Measurements from ENCODE around the gene TBC1D2.

TBC1D2 gene

DNA sequence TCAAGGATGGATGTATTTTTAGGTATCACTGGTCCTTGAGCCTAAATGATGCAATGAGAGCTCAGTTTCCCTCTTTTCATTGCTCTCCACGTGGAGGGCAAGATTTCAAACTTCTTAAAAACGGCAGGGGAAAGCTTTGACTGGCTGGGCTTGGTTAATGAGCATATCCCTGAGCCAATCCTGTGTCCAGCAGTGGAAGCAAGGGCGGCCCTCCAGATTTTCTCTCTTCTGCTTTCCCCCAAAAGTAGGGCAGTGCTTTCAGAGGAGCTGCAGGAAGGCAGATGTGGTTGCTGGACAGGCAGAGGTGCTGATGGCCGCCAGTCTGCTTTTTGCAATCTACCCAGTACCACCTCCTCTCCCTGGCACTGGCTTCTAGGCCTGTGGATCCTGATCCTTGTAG, 30.0 kb upstream of the TBC1D2 start:
- TF ChIP-seq GATA3 (IDR thresholded peaks at IDR 0.05; ENCODE audit: low read depth, low read length) = no peak
- TF ChIP-seq GATA2 (IDR thresholded peaks at IDR 0.05; ENCODE audit: low read depth, low read length) = no peak

DNA sequence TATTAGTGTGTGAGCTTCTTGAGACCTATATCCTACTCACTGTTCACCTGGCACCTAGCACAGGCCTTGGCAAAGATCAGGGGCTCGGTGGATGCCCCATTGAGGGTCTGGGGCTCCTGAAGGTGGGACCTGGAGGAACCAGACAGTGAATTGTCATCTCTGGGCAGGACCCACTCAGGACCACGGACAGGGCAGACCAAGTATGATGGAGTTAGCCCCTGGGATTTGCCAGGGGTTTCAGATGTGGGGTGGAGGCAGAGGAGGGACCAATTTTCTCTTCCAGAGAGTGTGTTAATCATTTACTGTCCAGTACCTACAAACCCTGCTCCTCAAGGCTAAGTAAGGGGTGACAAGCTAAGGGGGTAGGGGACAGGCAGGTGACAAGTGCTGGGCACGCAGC, 29.3 kb upstream of the TBC1D2 start:
- TF ChIP-seq GATA2 (IDR thresholded peaks at IDR 0.05; ENCODE audit: low read depth, low read length) (no peak), GATA3 (IDR thresholded peaks at IDR 0.05; ENCODE audit: low read depth, low read length) (no peak)

DNA sequence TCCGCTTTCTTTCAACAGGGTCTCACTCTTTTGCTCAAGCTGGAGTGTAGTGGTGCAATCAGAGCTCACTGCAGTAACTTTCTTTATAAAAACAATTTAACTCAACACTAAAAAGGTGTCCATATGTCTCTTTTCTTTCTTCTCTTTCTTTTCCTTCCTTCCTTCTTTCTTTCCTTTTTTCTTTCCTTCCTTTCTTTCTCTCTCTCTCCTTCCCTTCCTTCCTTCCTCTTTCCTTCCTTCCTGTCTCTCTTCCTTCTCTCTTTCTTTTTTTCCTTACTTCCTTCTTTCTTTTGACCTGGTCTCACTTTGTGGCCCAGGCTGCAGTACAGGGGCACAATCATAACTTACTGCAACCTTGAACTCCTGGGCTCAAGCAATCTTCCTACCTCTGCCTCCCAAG, 25.8 kb upstream of the TBC1D2 start:
- no peak for TF ChIP-seq GATA3 (IDR thresholded peaks at IDR 0.05; ENCODE audit: low read depth, low read length)
- no peak for TF ChIP-seq GATA2 (IDR thresholded peaks at IDR 0.05; ENCODE audit: low read depth, low read length)

DNA sequence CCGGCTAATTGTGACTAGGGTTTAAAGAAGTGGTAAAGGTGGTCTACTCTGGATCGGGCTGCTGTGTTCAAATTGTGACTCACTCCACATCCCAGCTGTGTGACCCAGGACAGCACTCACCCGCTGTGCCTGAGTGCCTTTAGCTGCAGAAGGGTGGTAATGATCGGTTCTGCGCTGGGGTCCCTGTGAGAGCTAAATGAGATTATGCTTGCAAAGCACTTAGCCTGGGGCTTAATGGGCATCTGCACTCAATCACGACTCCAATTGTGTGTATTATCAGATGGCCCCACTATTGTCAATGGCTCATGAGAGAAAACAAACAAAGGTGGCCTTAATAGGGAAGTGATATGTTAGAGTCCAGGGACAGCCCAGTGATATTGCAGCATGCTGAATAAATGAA, 25.1 kb upstream of the TBC1D2 start:
- TF ChIP-seq GATA3 (IDR thresholded peaks at IDR 0.05; ENCODE audit: low read depth, low read length) = peak; percentile 96
- TF ChIP-seq GATA2 (IDR thresholded peaks at IDR 0.05; ENCODE audit: low read depth, low read length) = peak; percentile 99

DNA sequence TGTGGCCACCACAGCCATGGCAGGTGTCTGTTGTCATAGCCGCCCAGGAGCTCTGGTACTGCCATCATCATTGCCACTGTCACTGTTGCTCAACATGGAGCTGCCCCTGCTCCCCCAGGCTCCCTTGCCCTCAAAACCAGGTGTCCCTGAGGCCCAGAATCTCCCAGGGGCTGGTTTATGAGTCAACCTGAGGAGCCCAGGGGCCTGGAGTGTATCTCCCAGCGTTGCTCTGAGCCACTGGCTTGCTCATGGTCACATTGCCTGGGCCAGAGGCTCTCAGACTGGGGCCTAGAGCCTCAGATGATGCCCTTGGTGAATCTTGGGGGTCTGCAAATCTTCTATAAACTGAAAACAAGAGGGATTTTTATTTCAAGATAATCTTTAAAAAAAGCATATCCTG, 24.7 kb upstream of the TBC1D2 start:
- TF ChIP-seq GATA2 (IDR thresholded peaks at IDR 0.05; ENCODE audit: low read depth, low read length) (no peak), GATA3 (IDR thresholded peaks at IDR 0.05; ENCODE audit: low read depth, low read length) (no peak)

DNA sequence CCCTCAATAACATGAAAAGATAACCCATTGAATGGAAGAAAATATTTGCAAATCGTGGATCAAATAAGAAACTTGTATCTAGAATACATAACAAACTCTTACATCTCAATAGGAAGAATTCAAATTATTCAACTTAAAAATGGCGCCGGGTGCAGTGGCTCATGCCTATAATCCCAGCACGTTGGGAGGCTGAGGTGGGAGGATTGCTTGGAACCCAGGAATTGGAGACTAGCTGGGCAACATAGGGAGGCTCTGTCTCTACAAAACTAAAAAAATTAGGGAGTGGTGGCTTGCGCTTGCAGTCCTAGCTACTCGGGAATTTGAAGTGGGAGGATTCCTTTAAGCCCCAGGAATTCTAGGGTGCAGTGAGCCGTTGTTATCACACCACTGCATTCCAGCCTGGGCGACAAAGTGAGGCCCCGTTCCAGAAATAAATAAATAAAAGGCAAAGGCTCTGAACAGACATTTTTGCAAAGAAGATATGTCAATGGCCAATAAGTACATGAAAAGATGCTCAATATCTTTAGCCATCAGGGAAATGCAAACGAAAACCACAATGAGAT, 21.5 kb upstream of the TBC1D2 start:
- no peak for TF ChIP-seq GATA3 (IDR thresholded peaks at IDR 0.05; ENCODE audit: low read depth, low read length)
- no peak for TF ChIP-seq GATA2 (IDR thresholded peaks at IDR 0.05; ENCODE audit: low read depth, low read length)

DNA sequence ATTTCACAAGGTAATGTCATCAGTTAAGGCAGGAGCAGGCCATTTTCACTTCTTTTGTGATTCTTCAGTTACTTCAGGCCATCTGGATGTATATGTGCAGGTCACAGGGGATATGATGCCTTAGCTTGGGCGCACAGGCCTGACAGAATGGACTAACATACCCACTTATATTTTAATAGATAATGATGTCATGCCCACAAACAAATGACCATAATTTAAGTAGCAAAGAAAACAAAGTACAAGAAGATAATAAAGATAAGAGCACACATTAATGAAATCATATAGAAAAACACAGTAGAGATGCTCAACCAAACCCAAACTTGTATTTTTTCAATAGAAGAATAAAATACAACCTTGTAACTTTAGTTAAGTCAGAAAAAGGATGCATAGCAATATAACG, 19.7 kb upstream of the TBC1D2 start:
- TF ChIP-seq GATA3 (IDR thresholded peaks at IDR 0.05; ENCODE audit: low read depth, low read length) (no peak), GATA2 (IDR thresholded peaks at IDR 0.05; ENCODE audit: low read depth, low read length) (no peak)

DNA sequence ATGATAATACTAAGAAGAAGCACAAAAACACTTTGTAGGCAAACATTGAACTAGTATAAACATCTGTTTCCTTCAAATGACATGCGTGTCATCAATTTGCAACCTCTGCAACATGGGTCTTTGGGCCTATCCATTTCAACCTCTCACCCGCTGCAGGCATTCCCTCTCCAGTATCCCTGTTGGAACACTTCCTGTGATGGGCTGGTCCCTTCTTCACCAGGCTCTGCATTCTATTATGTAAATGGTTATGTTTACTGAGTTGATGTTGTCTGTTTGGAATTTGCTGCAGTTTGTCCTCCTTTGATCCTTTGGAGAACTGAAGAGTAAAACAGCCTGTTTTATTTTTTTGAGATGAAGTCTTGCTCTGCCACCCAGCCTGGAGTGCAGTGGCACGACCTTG, 16.6 kb upstream of the TBC1D2 start:
- TF ChIP-seq GATA2 (IDR thresholded peaks at IDR 0.05; ENCODE audit: low read depth, low read length) (no peak), GATA3 (IDR thresholded peaks at IDR 0.05; ENCODE audit: low read depth, low read length) (no peak)

DNA sequence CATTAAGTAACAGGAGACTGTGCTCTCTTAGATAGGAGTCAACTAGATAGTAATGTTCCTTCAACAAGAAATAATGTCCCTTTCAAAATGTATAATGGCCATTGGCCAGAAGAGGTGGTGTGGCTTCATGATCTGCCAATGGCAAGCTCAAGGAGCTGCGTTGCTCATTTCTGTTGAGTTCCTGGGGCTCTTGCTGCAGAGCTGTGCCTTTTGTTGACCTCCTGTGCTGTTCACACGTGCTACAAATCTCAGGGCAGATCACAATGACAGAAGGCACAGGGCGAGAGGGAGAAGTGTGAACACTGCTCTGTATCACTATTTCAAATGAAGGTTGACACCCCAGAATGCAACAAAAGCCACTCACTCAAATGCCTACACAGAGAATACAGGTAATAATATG, 16.0 kb upstream of the TBC1D2 start:
- TF ChIP-seq GATA3 (IDR thresholded peaks at IDR 0.05; ENCODE audit: low read depth, low read length) (no peak), GATA2 (IDR thresholded peaks at IDR 0.05; ENCODE audit: low read depth, low read length) (no peak)

DNA sequence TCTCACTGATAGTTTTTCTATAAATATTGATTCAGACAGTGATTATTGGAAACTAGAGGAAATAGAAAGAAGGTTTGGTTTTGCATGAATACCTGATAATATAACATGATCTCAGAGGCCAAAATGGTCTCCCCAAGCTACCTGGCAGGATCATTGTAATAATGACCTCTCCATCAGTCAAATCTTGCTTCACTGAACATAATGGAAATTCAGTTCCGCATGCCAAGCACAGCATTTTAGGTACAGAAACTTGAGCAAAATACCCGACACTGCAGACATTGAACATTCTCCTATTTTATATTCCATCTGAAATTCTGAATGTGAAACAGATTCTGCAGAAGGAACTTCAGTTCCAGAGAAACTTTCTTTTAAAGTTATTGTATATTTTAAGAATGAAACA, 9.1 kb upstream of the TBC1D2 start:
- no peak for TF ChIP-seq GATA3 (IDR thresholded peaks at IDR 0.05; ENCODE audit: low read depth, low read length)
- TF ChIP-seq GATA2 (IDR thresholded peaks at IDR 0.05; ENCODE audit: low read depth, low read length) = no peak

DNA sequence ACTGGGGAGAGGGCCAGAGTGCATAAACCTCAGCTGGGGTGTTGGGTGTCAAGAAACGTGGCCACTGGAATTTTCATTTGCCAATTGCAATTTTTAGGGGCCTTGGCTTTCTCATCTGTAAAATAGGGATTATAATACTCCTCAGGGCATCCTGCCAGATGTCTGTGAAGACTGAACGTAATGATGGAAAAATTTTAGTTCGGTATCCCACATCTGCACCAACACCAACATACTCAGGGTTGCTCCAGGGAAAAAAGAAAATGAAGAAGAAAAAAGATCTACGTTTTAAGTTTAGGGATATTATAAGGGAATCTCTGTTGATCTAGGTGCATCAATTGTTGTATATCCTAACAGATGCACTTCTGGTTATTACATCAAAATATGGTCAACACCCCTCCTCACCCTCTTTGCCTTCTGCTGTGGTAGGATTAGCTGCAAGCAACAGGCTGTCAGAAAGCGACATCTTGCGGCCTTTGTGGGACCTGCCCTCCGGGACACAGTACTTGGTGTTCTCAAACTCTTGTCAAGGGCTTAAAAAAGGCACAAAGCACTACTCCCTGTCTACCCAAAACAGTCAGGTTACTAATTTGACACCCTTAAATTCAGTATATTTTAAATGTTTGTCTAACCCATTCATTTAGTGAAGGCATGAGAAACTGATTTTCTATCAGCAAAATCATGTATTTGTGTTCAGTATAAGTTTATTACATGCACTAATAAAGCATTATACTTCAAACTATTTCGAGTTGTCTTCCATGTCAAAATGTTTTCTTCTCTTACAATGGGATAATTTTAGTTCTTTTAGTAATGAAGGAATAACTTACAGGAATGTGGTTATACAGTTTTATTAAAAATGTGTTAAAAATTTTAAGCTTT, 8.3 kb upstream of the TBC1D2 start:
- TF ChIP-seq GATA3 (IDR thresholded peaks at IDR 0.05; ENCODE audit: low read depth, low read length) = no peak
- no peak for TF ChIP-seq GATA2 (IDR thresholded peaks at IDR 0.05; ENCODE audit: low read depth, low read length)

DNA sequence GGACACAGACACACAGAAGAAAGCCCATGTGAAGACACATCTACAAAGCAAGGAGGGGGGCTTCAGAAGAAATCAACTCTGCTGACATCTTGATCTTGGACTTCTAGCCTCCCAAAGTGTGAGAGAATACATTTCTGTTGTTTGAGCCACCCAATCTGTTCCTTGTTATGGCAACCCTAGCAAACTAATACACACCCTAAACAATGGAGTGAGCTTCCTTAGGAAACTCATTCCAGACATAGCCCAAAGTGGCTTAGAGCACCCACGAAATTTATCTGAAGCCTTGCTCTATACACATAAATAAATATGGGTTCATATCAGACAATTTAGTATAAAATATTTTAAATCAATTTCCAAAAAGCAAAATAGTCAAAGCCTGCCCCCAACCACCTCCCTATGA, 7.6 kb upstream of the TBC1D2 start:
- TF ChIP-seq GATA3 (IDR thresholded peaks at IDR 0.05; ENCODE audit: low read depth, low read length) = no peak
- TF ChIP-seq GATA2 (IDR thresholded peaks at IDR 0.05; ENCODE audit: low read depth, low read length) = no peak

DNA sequence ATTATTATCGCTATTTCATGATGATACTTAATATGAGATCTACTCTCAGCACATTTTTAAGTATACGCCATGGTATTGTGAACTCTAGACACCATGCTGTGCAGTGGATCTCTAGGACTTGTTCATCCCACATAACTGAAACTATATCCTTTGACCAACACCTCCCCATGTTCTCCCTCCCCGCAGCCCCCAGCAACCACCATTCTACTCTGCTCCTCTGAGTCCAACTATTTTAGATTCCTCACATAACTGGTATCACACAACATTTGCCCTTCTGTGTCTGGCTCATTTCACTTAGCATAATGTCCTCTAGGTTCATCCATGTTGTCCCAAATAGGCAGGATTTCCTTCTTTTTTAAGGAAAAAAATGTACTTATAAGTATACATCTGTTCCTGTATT, 6.6 kb upstream of the TBC1D2 start:
- no peak for TF ChIP-seq GATA3 (IDR thresholded peaks at IDR 0.05; ENCODE audit: low read depth, low read length)
- no peak for TF ChIP-seq GATA2 (IDR thresholded peaks at IDR 0.05; ENCODE audit: low read depth, low read length)

DNA sequence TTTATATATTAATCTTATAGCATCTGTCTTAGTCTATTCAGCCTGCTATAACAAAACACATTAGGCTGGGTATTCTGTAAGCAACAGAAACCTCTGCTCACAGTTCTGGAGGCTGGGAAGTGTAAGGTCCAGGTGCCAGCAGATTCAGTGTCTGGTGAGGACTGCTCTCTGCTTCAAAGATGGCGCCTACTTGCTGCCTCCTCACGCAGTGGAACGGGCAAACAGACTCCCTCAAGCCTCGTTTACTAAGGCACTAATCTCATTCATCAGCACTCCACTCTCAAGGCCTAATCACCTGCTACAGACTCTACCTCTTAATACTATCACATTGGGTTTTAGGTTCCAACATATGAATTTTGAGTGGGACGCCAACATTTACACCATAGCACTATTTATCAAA, 5.2 kb upstream of the TBC1D2 start:
- TF ChIP-seq GATA3 (IDR thresholded peaks at IDR 0.05; ENCODE audit: low read depth, low read length) (no peak), GATA2 (IDR thresholded peaks at IDR 0.05; ENCODE audit: low read depth, low read length) (no peak)

DNA sequence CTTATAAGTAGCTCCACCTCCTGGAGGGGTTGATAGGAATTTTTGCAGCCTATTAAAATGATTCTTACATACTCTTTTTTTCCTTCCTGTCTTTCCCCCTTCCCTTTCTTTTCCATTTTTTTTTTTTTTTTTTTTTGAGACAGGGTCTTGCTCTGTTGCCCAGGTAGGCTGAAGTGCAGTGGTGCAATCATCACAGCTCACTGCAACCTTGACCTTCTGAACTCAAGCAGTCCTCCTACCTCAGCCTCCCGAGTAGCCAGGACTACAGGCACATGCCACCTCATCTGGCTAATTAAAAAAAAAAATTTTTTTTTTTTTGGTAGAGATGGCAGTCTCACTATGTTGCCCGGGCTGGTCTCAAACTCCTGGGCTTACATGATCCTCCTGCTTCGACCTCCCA, 4.3 kb upstream of the TBC1D2 start:
- no peak for TF ChIP-seq GATA2 (IDR thresholded peaks at IDR 0.05; ENCODE audit: low read depth, low read length)
- no peak for TF ChIP-seq GATA3 (IDR thresholded peaks at IDR 0.05; ENCODE audit: low read depth, low read length)
